GM12878 (cell line): ENCODE results near the gene CYP2S1. TPM values are rescaled to one million over a fixed set of nuclear protein-coding genes. Genes with fewer than 3 reads are reported as not detected.

Source experiments
- ATAC-seq: fragments of 200-7000 bp; cut with Tn5 transposase; 3 replicates; pipeline ENCODE4 v1.9.1; 2020; ENCODE audit warnings: mild to moderate bottlenecking, moderate library complexity
- BruUV-seq: library from RNA; stranded (reverse); fragments of 400-500 nt; replicated peaks from 2 replicates; lab custom pipeline; 2021; lab: Mats Ljungman, UMichigan
- CTCF ChIA-PET: fragments of 300-600 bp; sonication (Branson Sonifier 250); formaldehyde crosslinking; extraction: SDS; loops from one replicate; lab custom pipeline; 2021; ENCODE audit warnings: inconsistent platforms; lab: Yijun Ruan, JAX
- POLR2A ChIA-PET: fragments of 350-600 bp; formaldehyde crosslinking; extraction: SDS; loops from one replicate; lab custom pipeline; 2021; ENCODE audit warnings: inconsistent platforms; lab: Charles Lee
- RAD21 ChIA-PET: fragments of 300-600 bp; sonication (Branson Sonifier 250); formaldehyde crosslinking; loops from one replicate; lab custom pipeline; 2023; ENCODE audit warnings: antibody characterized with exemption; ENCODE audit not compliant: unreplicated experiment; lab: Charles Lee
- SMC1A ChIA-PET: fragments of 300-600 bp; sonication (Branson Sonifier 250); formaldehyde crosslinking; loops from one replicate; lab custom pipeline; 2023; ENCODE audit not compliant: unreplicated experiment, uncharacterized antibody; lab: Charles Lee
- DNase-seq: peaks from one replicate; pipeline ENCODE4 v3.0.0-alpha.2; 2011; ENCODE audit warnings: low read depth, low spot score
- FAIRE-seq: peaks from 3 replicates; lab custom pipeline; 2011; peaks lifted over from hg19 to GRCh38; lab: Jason Lieb, UNC
- H2AFZ ChIP-seq: 2 replicates; pipeline ENCODE4 v1.6.0; 2011; ENCODE audit warnings: low read depth, low read length, control low read depth; ENCODE audit not compliant: control insufficient read depth
- H3K27ac ChIP-seq: 2 replicates; pipeline ENCODE4 v1.5.1; 2011; ENCODE audit warnings: control low read depth; ENCODE audit not compliant: control insufficient read depth, insufficient read depth
- H3K27me3 ChIP-seq, 2 experiments: replicated peaks in 1 of 2; 2 replicates each; pipeline versions ENCODE4 v1.6.0 to v1.6.1; 2011; ENCODE audit warnings: low read length in 1 of 2; ENCODE audit not compliant: control insufficient read depth in 2 of 2, insufficient read depth in 2 of 2
- H3K36me3 ChIP-seq, 2 experiments: 2 replicates each; pipeline ENCODE4 v1.5.1; 2011; ENCODE audit warnings: low read length in 1 of 2; ENCODE audit not compliant: control insufficient read depth in 2 of 2, insufficient read depth in 2 of 2
- H3K4me1 ChIP-seq: 2 replicates; pipeline ENCODE4 v1.6.1; 2011; ENCODE audit warnings: mild to moderate bottlenecking, low read length, moderate library complexity, mixed read lengths; ENCODE audit not compliant: control insufficient read depth, insufficient read depth
- H3K4me2 ChIP-seq: 2 replicates; pipeline ENCODE4 v1.6.0; 2011; ENCODE audit warnings: control low read depth; ENCODE audit not compliant: control insufficient read depth, insufficient read depth
- H3K4me3 ChIP-seq: fragments of 200-600 bp; sonication (generic); 2 replicates; pipeline ENCODE4 v1.5.1; 2016
- H3K79me2 ChIP-seq: 2 replicates; pipeline ENCODE4 v1.6.0; 2011; ENCODE audit warnings: low read length; ENCODE audit not compliant: control insufficient read depth, insufficient read depth
- H3K9ac ChIP-seq: 2 replicates; pipeline ENCODE4 v1.8.0; 2011; ENCODE audit warnings: low read length, control low read depth, mixed read lengths; ENCODE audit not compliant: control insufficient read depth, insufficient read depth
- H3K9me3 ChIP-seq: replicated peaks from 3 replicates; pipeline ENCODE4 v1.5.1; 2011; ENCODE audit warnings: mild to moderate bottlenecking, low read length; ENCODE audit not compliant: control insufficient read depth, insufficient read depth
- H4K20me1 ChIP-seq: 2 replicates; pipeline ENCODE4 v1.6.0; 2011; ENCODE audit not compliant: control insufficient read depth, insufficient read depth
- BMI1 ChIP-seq: fragments of 450-650 bp; IDR thresholded peaks from 2 replicates; pipeline ENCODE4 v1.6.1; 2016; ENCODE audit warnings: mild to moderate bottlenecking, moderate library complexity, borderline replicate concordance
- CREM ChIP-seq: IDR thresholded peaks from 2 replicates; pipeline ENCODE4 v1.6.1; 2014; ENCODE audit warnings: antibody characterized with exemption, low read depth
- DPF2 ChIP-seq: fragments of 450-650 bp; IDR thresholded peaks from 2 replicates; pipeline ENCODE4 v1.6.1; 2017; ENCODE audit warnings: mild to moderate bottlenecking
- E2F4 ChIP-seq: IDR thresholded peaks from 2 replicates; pipeline ENCODE4 v1.6.1; 2012; ENCODE audit warnings: low read depth, low read length, improper control_type of control experiment
- ELK1 ChIP-seq: IDR thresholded peaks from 2 replicates; pipeline ENCODE4 v1.6.1; 2012; ENCODE audit warnings: low read depth, low read length, improper control_type of control experiment
- ESRRA ChIP-seq: IDR thresholded peaks from 2 replicates; pipeline ENCODE4 v1.6.1; 2012; ENCODE audit warnings: mild to moderate bottlenecking, low read length, improper control_type of control experiment
- HDAC2 ChIP-seq: fragments of 200-600 bp; sonication (generic); IDR thresholded peaks from 2 replicates; pipeline ENCODE4 v1.6.1; 2017
- MLLT1 ChIP-seq: fragments of 450-650 bp; IDR thresholded peaks from 2 replicates; pipeline ENCODE4 v1.6.1; 2016; ENCODE audit warnings: mild to moderate bottlenecking
- MYC ChIP-seq: IDR thresholded peaks from 2 replicates; pipeline ENCODE4 v1.6.1; 2011; ENCODE audit warnings: mild to moderate bottlenecking, low read length, moderate library complexity, inconsistent platforms; ENCODE audit not compliant: insufficient read depth, insufficient replicate concordance, insufficient read length, severe bottlenecking
- PAX5 ChIP-seq: IDR thresholded peaks from 2 replicates; pipeline ENCODE4 v1.6.1; 2011; ENCODE audit warnings: low read depth, low read length, borderline replicate concordance
- SREBF1 ChIP-seq: IDR thresholded peaks from 2 replicates; pipeline ENCODE4 v1.6.1; 2012; ENCODE audit warnings: mild to moderate bottlenecking, low read length
- SRF ChIP-seq, 2 experiments: IDR thresholded peaks; 2 replicates each; pipeline ENCODE4 v1.6.1; 2011; ENCODE audit warnings: low read depth in 2 of 2, low read length in 2 of 2, mild to moderate bottlenecking in 1 of 2, moderate library complexity in 1 of 2
- TCF7 ChIP-seq: IDR thresholded peaks from 2 replicates; pipeline ENCODE4 v1.6.1; 2014; ENCODE audit warnings: antibody characterized with exemption, borderline replicate concordance
- ZNF24 ChIP-seq: fragments of 450-650 bp; IDR thresholded peaks from 2 replicates; pipeline ENCODE4 v1.6.1; 2017; ENCODE audit warnings: antibody characterized with exemption, mild to moderate bottlenecking
- WGBS: methylation state at CpG from one replicate; pipeline ENCODE4 v1.1.6; 2016; ENCODE audit warnings: low lambda C conversion rate; ENCODE audit not compliant: insufficient replicate concordance, insufficient coverage; ENCODE audit errors: missing lambda C conversion rate; 5-methylcytosine and 5-hydroxymethylcytosine counted together
- in situ Hi-C: fragments of 300-500 bp; cut with MboI; formaldehyde crosslinking; loops from 9 replicates; pipeline ENCODE4 v1.14.3; 2018; ENCODE audit warnings: mixed read lengths
- intact Hi-C: fragments of 100-400 bp; cut with micrococcal nuclease; formaldehyde crosslinking; loops from one replicate; pipeline ENCODE4 v1.14.2; 2022; ENCODE audit not compliant: unreplicated experiment
- polyA plus RNA-seq, 11 experiments: library from polyadenylated mRNA; depleted of rRNA in 4 of 11; unstranded in 6 of 11; stranded (reverse) in 5 of 11; fragments of >200 nt; fragmentation: Nextera tagmentation in 4 of 11; fragmentation: Illumina TruSeq in 1 of 11; extraction: Ambion mirVana in 4 of 11; extraction: Trizol in 1 of 11; gene quantifications; 1 replicate in 1 of 11; 2 replicates in 10 of 11; pipeline versions ENCODE4 v1.2.1 to v1.2.3, GENCODE V29; 2011 to 2016; ENCODE audit warnings: inconsistent platforms in 2 of 11, missing spikeins in 2 of 11, low read depth in 1 of 11
- total RNA-seq, 4 experiments: library from RNA; depleted of rRNA in 3 of 4; stranded (reverse); fragments of >200 nt in 3 of 4; fragmentation: Illumina TruSeq in 1 of 4; extraction: Trizol in 1 of 4; gene quantifications; 2 replicates each; pipeline versions ENCODE4 v1.2.1 to v1.2.3, GENCODE V29; 2013 to 2021

Gene CYP2S1
- total and polyA plus RNA-seq, 10 of the 15 experiments (the other 5 are each of a cell fraction or from before 2014, with no cell fraction given): 0.03 to 0.28 (median 0.12) TPM; not detected in 2

DNA sequence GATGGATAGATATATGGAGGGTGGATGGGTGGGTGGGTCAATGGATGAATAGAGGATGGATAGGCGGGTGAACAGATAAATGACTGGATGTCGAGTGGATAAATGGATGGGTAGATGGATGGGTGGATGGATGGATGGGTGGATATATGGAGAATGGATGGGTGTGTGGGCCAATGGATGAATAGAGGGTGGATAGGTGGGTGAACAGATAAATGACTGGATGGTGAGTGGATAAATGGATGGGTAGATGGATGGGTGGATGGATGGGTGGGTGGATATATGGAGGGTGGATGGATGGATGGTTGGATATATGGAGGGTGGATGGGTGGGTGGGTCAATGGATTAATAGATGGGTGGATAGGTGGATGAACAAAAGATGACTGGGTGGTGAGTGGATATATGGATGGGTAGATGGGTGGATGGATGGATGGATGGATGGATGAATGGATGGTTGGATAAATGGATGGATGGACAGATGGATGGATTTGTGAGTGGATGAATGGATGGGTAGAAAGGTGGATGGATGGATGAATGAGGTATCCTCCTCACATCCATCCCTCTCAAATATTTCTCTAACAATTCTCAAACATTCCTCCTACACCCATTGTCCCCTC lies 47.0 kb downstream of the CYP2S1 start:
- POLR2A ChIA-PET: no interaction called here
- H2AFZ ChIP-seq: no peak overlapping the region
- H3K36me3 ChIP-seq: no peaks in the 10 kb centered on the region
- H3K4me2 ChIP-seq: no peak overlapping the region
- WGBS: 4% methylated on average over 2 of the region's 2 CpGs
- H3K79me2 ChIP-seq: no peaks in the 10 kb centered on the region
- DNase-seq (no peak), FAIRE-seq (no peak), ATAC-seq (no peak)
- H4K20me1 ChIP-seq: no peaks in the 10 kb centered on the region
- CTCF ChIA-PET: interaction anchor here (0.7 kb wide), 1 partner anchor 36 kb away, joined by 3 read pairs; no protein-coding TSS in a partner anchor
- intact Hi-C loops: no loop called here
- no peaks in the 10 kb centered on the region for H3K4me1 ChIP-seq
- SMC1A ChIA-PET: no interaction called here
- no peak overlapping the region for H3K9ac ChIP-seq
- no peak overlapping the region for H3K27ac ChIP-seq
- no TSS peak for BruUV-seq
- H3K27me3 ChIP-seq: no peaks in the 10 kb centered on the region
- RAD21 ChIA-PET: no interaction called here
- no peaks in the 10 kb centered on the region for H3K9me3 ChIP-seq
- in situ Hi-C loops: no loop called here
- H3K4me3 ChIP-seq: no peak overlapping the region
- TF ChIP-seq E2F4: no peak
- TF ChIP-seq ESRRA: no peak
- TF ChIP-seq PAX5: no peak
- TF ChIP-seq HDAC2: no peak
- TF ChIP-seq SRF (IDR thresholded peaks at IDR 0.05; ENCODE audit: low read depth in 2 of 2, low read length in 2 of 2): no peak
- no peak for TF ChIP-seq BMI1
- TF ChIP-seq SREBF1: no peak
- TF ChIP-seq DPF2: no peak
- no peak for TF ChIP-seq MLLT1
- no peak for TF ChIP-seq TCF7
- TF ChIP-seq MYC: no peak
- TF ChIP-seq CREM: no peak
- no peak for TF ChIP-seq ZNF24
- TF ChIP-seq ELK1: no peak
- TF ChIP-seq, all 136 proteins: peak for 0
